ENCODE results near the gene CACNA2D3.

CACNA2D3 gene

GRCh38 chr3:54882129-54882833, 759.9 kb downstream of the CACNA2D3 start:
- DNase-seq (ENCODE audit: low read depth): peak; percentile 90

- no peak for DNase-seq (ENCODE audit: low read depth)
Measured at GRCh38 chr3:54888162-54888561, 765.8 kb downstream of the CACNA2D3 start.

GRCh38 chr3:54888873-54889272, 766.5 kb downstream of the CACNA2D3 start:
- DNase-seq (ENCODE audit: low read depth): no peak

GRCh38 chr3:54889731-54890130, 767.4 kb downstream of the CACNA2D3 start:
- DNase-seq (ENCODE audit: low read depth): no peak

- DNase-seq (ENCODE audit: low read depth): peak; percentile 84
Measured at GRCh38 chr3:54891540-54891897, 769.2 kb downstream of the CACNA2D3 start.

- DNase-seq (ENCODE audit: low read depth): no peak
Measured at GRCh38 chr3:54892168-54892567, 769.8 kb downstream of the CACNA2D3 start.

- no peak for DNase-seq (ENCODE audit: low read depth)
Measured at GRCh38 chr3:54895613-54896012, 773.3 kb downstream of the CACNA2D3 start.

- DNase-seq (ENCODE audit: low read depth): no peak
Measured at GRCh38 chr3:54897028-54897711, 774.8 kb downstream of the CACNA2D3 start.

GRCh38 chr3:54899273-54899672, 776.9 kb downstream of the CACNA2D3 start:
- DNase-seq (ENCODE audit: low read depth): no peak

- no peak for DNase-seq (ENCODE audit: low read depth)
Measured at GRCh38 chr3:54900838-54901591, 778.7 kb downstream of the CACNA2D3 start.

- DNase-seq (ENCODE audit: low read depth): no peak
Measured at GRCh38 chr3:54901906-54902685, 779.7 kb downstream of the CACNA2D3 start.

GRCh38 chr3:54905261-54905888, 783.0 kb downstream of the CACNA2D3 start:
- no peak for DNase-seq (ENCODE audit: low read depth)

GRCh38 chr3:54905920-54906319, 783.6 kb downstream of the CACNA2D3 start:
- DNase-seq (ENCODE audit: low read depth): no peak

GRCh38 chr3:54906763-54907162, 784.4 kb downstream of the CACNA2D3 start:
- no peak for DNase-seq (ENCODE audit: low read depth)

GRCh38 chr3:54909191-54909590, 786.8 kb downstream of the CACNA2D3 start:
- DNase-seq (ENCODE audit: low read depth): no peak

GRCh38 chr3:54914180-54914579, 791.8 kb downstream of the CACNA2D3 start:
- DNase-seq (ENCODE audit: low read depth): no peak

GRCh38 chr3:54915181-54915580, 792.8 kb downstream of the CACNA2D3 start:
- DNase-seq (ENCODE audit: low read depth): no peak

- DNase-seq (ENCODE audit: low read depth): no peak
Measured at GRCh38 chr3:54915976-54916375, 793.6 kb downstream of the CACNA2D3 start.

- no peak for DNase-seq (ENCODE audit: low read depth)
Measured at GRCh38 chr3:54916732-54917131, 794.4 kb downstream of the CACNA2D3 start.

- peak; percentile 42 for DNase-seq (ENCODE audit: low read depth)
Measured at GRCh38 chr3:54917174-54917573, 794.8 kb downstream of the CACNA2D3 start.

GRCh38 chr3:54917862-54918261, 795.5 kb downstream of the CACNA2D3 start:
- DNase-seq (ENCODE audit: low read depth): no peak

GRCh38 chr3:54918516-54918915, 796.2 kb downstream of the CACNA2D3 start:
- no peak for DNase-seq (ENCODE audit: low read depth)
